Right lobe of liver (tissue), 6 donors: ENCODE measurements around the gene ZNF266. TPM values are rescaled to one million over a fixed set of nuclear protein-coding genes. Genes with fewer than 3 reads are reported as not detected.

Experiments used
- ATAC-seq, 4 donors: fragments of 200-7000 bp; cut with Tn5 transposase; one replicate each; pipeline ENCODE4 v1.9.1; 2020; ENCODE audit warnings: mild to moderate bottlenecking in 4 of 4, moderate library complexity in 4 of 4
- DNase-seq, 3 donors: peaks; one replicate each; pipeline ENCODE4 v3.0.0-alpha.2; 2020
- H3K27ac ChIP-seq, 3 donors: fragments of 200-600 bp; one replicate each; pipeline ENCODE4 v1.8.0; 2022
- H3K27me3 ChIP-seq, 2 donors: fragments of 200-600 bp; one replicate each; pipeline ENCODE4 v1.8.0; 2022
- H3K36me3 ChIP-seq, 4 donors: fragments of 200-600 bp; sonication (generic) in 1 of 4; one replicate each; pipeline versions ENCODE4 v1.5.1 to v1.8.0; 2017 to 2022; ENCODE audit warnings: control low read depth in 1 of 4
- H3K4me1 ChIP-seq, 4 donors: fragments of 200-600 bp; sonication (generic) in 1 of 4; one replicate each; pipeline versions ENCODE4 v1.5.1 to v1.8.0; 2017 to 2022; ENCODE audit warnings: control low read depth in 1 of 4
- H3K4me3 ChIP-seq, 3 donors: fragments of 200-600 bp; one replicate each; pipeline ENCODE4 v1.8.0; 2022
- H3K9me3 ChIP-seq, 4 donors: fragments of 200-600 bp; sonication (generic) in 1 of 4; one replicate each; pipeline versions ENCODE4 v1.5.1 to v1.8.0; 2017 to 2022; ENCODE audit warnings: control low read depth in 1 of 4
- CTCF ChIP-seq, 4 donors: fragments of 200-600 bp in 3 of 4; fragments of 450-650 bp in 1 of 4; IDR thresholded peaks; one replicate each; pipeline versions ENCODE4 v1.5.1 to v1.8.0; 2016 to 2022; ENCODE audit warnings: antibody characterized with exemption in 4 of 4, mild to moderate bottlenecking in 2 of 4
- POLR2A ChIP-seq: fragments of 450-650 bp; IDR thresholded peaks from one replicate; pipeline ENCODE4 v1.6.1; 2017; ENCODE audit warnings: antibody characterized with exemption, mild to moderate bottlenecking
- WGBS: methylation state at CpG from one replicate; pipeline ENCODE4 v1.1.6; 2018; ENCODE audit warnings: low coverage, low lambda C conversion rate; ENCODE audit not compliant: insufficient coverage; ENCODE audit errors: missing lambda C conversion rate; 5-methylcytosine and 5-hydroxymethylcytosine counted together
- intact Hi-C, 2 donors: fragments of 100-400 bp; cut with DNase I; formaldehyde crosslinking; loops; one replicate each; pipeline versions ENCODE4 v1.11.2 to v1.14.1; 2022
- total RNA-seq, 6 experiments: library from RNA; depleted of rRNA in 2 of 6; stranded (reverse); fragments of >200 nt in 2 of 6; fragmentation: NEBNext Ultra II Directional in 3 of 6; extraction: Animal tissue kit (Norgen Biotek cat#: 25700) in 3 of 6; gene quantifications; one replicate each; pipeline versions ENCODE4 v1.1.0 to v1.2.4, GENCODE V29; 2016 to 2023
- donor health status: DM: no; HTN: yes; CAD: no.
- donor health status: DM: no; HTN: no; CAD: no.
- donor health status: DM: no; HTN: no; CAD: no.
- donor health status: DM: no; HTN: yes; CAD: no.
- donor health status: DM: no; HTN: yes; CAD: no.

Gene ZNF266
- total RNA-seq, 6 experiments from 2014 or later = 4.7 to 8.5 (median 5.6) TPM

- Histone ChIP-seq H3K4me1 (no peaks in the 10 kb centered on the region), H3K9me3 (peaks cover 4 to 67% (median 36%) of the 10 kb centered on the region in 4 donors), H3K27ac (no peak overlapping the region), H3K4me3 (no peak overlapping the region), H3K36me3 (peaks cover 0 to 53% (median 35%) of the 10 kb centered on the region in 4 donors), H3K27me3 (no peaks in the 10 kb centered on the region)
- intact Hi-C loops = no loop called here
- TF ChIP-seq CTCF (IDR thresholded peaks at IDR 0.05) (no peak), POLR2A (no peak)
- ATAC-seq = no peak
- 99% methylated on average over 14 of the region's 14 CpGs for WGBS
- DNase-seq = no peak
Observed at GRCh38 chr19:9413240-9413954, 22.0 kb downstream of the ZNF266 start.

- no peak for TF ChIP-seq CTCF (IDR thresholded peaks at IDR 0.05)
- no peak for TF ChIP-seq POLR2A
Observed at GRCh38 chr19:9407827-9408226, 27.5 kb downstream of the ZNF266 start.

GRCh38 chr19:9406798-9407352 lies 28.5 kb downstream of the ZNF266 start:
- Histone ChIP-seq H3K4me3 (peak overlapping the region; percentile 21 to 41 (median 25)), H3K27me3 (no peaks in the 10 kb centered on the region), H3K27ac (no peak overlapping the region), H3K4me1 (no peaks in the 10 kb centered on the region), H3K9me3 (peaks cover 0 to 32% (median 9%) of the 10 kb centered on the region in 4 donors), H3K36me3 (peaks cover 0 to 2% (median 0%) of the 10 kb centered on the region in 4 donors)
- DNase-seq = peak in 2 of 3 donors; percentile 37 to 64
- 5% methylated on average over 11 of the region's 39 CpGs for whole genome bisulfite sequencing
- TF ChIP-seq CTCF (IDR thresholded peaks at IDR 0.05) (no peak), POLR2A (no peak)
- intact Hi-C loops = no loop called here
- ATAC-seq = peak in 3 of 4 donors; percentile 33 to 52 (median 45)

More at GRCh38 chr19:9407827-9408226, 27.5 kb downstream of the ZNF266 start:
- 70% methylated on average over 5 of the region's 5 CpGs for WGBS
- Histone ChIP-seq H3K9me3 (peaks cover 4 to 40% (median 14%) of the 10 kb centered on the region in 4 donors), H3K4me3 (no peak overlapping the region), H3K27me3 (no peaks in the 10 kb centered on the region), H3K4me1 (no peaks in the 10 kb centered on the region), H3K27ac (no peak overlapping the region), H3K36me3 (peaks cover 0 to 5% (median 0%) of the 10 kb centered on the region in 4 donors)
- intact Hi-C loops = no loop called here
- no peak for ATAC-seq
- DNase-seq = no peak

GRCh38 chr19:9381361-9381785 lies 54.0 kb downstream of the ZNF266 start:
- no peak overlapping the region for H3K27ac ChIP-seq
- H3K27me3 ChIP-seq = no peaks in the 10 kb centered on the region
- peaks cover 0 to 88% (median 42%) of the 10 kb centered on the region in 4 donors for H3K9me3 ChIP-seq
- no peak overlapping the region for H3K4me3 ChIP-seq
- no peak for TF ChIP-seq CTCF (IDR thresholded peaks at IDR 0.05)
- TF ChIP-seq POLR2A = no peak
- H3K4me1 ChIP-seq = no peaks in the 10 kb centered on the region
- peaks cover 0 to 21% (median 9%) of the 10 kb centered on the region in 4 donors for H3K36me3 ChIP-seq
- ATAC-seq = no peak
- 58% methylated on average over 3 of the region's 4 CpGs for WGBS
- DNase-seq = no peak
- intact Hi-C loops = no loop called here
